ENCODE measurements around the gene PARD3.

Gene PARD3

DNA sequence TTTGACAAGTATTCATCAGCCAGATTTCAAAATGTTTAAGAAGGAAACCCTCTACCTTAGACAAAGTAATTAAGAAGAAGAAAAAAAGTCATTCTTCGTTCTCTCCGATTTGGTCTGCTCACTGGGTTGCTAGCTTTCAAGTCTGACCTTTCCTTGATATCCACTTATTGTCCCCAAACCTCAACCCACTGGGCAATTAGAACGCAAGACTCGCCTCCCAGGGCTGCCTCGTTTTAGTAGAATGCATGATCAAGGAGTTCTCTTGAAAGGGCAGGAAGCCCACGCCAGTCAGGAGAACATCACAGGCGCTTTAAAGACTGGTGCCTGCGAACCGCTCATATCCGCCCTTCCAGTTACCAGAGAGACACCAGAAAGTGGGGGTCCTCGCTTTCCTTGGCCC, 637.7 kb downstream of the PARD3 start:
- no peak for DNase-seq (ENCODE audit: low read depth in 1 of 2, low spot score in 1 of 2)

GRCh38 chr10:34176351-34176750, 638.7 kb downstream of the PARD3 start:
- DNase-seq (ENCODE audit: low read depth in 1 of 2, low spot score in 1 of 2): no peak

- no peak for DNase-seq (ENCODE audit: low read depth in 1 of 2, low spot score in 1 of 2)
Measured at GRCh38 chr10:34175121-34175520, 640.0 kb downstream of the PARD3 start.

GRCh38 chr10:34172936-34173533, 642.1 kb downstream of the PARD3 start:
- DNase-seq (ENCODE audit: low read depth in 1 of 2, low spot score in 1 of 2): no peak

DNA sequence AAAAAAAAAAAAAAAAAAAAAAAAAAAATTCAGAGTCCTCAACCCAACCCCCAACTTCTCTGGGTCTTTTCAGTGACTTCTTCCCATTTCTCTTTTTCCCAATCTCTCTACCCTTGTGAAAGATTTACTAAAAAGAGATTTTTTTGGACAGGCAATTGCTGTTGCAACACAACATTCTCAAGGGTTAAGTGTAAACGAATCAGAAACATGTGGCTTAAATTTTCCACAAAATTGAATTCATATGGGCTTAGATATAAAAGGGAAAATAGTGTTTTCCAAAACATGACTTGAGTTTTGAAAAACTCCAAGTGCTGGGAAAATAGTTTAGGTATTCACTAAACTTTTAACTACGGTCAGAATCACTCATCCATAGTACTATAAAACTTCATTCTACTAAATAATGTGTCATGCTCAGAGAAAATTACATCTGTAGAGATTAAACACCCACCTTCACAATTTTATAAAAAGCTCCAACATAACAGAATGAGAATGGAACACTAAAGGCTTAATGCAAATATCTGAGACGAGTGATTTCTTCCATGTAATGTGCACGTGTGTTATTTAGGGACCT, 643.1 kb downstream of the PARD3 start:
- DNase-seq (ENCODE audit: low read depth in 1 of 2, low spot score in 1 of 2): no peak

- no peak for DNase-seq (ENCODE audit: low read depth in 1 of 2, low spot score in 1 of 2)
Measured at GRCh38 chr10:34169677-34170076, 645.4 kb downstream of the PARD3 start.

DNA sequence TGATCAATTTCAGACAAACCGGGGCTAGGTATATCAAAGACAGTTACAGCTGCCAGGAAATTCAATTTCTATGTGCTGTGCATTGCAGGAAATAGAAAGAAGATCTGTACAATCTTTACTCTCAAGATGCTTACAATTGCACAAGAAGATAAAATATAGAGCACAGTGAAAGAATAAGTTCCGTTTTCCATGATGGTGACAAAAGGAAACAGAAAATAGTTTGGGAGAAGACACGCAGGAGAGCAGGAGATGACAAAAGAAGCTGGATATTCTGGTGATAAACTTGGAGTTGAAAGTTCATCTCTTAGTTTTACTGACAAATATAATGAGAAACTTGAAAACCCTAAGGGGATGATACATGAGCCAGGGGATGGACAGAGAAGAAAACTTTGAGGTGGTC, 646.0 kb downstream of the PARD3 start:
- DNase-seq (ENCODE audit: low read depth in 1 of 2, low spot score in 1 of 2): no peak

GRCh38 chr10:34168439-34168838, 646.7 kb downstream of the PARD3 start:
- DNase-seq (ENCODE audit: low read depth in 1 of 2, low spot score in 1 of 2): no peak

DNA sequence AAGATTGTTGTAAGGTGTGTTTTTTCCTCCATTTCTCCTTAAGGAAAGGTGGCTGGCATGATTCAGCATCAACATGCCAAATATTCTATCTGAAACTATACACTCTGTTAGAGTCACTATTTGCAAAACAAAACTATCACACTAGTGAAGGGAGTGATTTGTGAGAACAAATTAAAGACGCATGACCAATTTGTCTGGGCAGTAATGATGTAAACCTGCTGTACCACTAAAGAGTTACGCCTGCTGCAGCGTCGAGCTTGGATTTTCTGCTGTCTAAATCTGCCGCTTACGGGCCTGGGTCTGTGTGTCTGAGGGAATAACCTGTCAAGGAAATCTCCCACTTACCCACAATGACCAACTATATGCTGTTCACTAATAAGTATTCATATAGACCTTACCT, 648.3 kb downstream of the PARD3 start:
- no peak for DNase-seq (ENCODE audit: low read depth in 1 of 2, low spot score in 1 of 2)

DNA sequence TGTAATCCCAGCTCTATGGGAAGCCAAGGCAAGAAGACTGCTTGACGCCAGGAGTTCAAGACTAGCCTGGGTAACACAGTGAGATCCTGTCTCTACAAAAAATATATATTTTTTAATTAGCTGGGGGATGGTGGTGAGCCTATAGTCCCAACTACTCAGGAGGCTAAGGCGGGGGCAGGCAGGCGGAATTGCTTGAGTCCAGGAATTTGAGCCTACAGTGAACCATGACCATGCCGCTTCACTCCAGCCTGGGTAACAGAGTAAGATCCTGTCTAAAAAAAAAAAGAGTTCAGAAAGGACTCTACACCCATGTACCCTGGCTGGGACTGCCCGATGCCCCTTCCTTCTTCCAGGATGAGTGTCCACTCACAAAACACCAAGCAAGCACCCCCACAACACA, 648.7 kb downstream of the PARD3 start:
- DNase-seq (ENCODE audit: low read depth in 1 of 2, low spot score in 1 of 2): no peak

GRCh38 chr10:34164029-34164428, 651.1 kb downstream of the PARD3 start:
- DNase-seq (ENCODE audit: low read depth in 1 of 2, low spot score in 1 of 2): no peak

DNA sequence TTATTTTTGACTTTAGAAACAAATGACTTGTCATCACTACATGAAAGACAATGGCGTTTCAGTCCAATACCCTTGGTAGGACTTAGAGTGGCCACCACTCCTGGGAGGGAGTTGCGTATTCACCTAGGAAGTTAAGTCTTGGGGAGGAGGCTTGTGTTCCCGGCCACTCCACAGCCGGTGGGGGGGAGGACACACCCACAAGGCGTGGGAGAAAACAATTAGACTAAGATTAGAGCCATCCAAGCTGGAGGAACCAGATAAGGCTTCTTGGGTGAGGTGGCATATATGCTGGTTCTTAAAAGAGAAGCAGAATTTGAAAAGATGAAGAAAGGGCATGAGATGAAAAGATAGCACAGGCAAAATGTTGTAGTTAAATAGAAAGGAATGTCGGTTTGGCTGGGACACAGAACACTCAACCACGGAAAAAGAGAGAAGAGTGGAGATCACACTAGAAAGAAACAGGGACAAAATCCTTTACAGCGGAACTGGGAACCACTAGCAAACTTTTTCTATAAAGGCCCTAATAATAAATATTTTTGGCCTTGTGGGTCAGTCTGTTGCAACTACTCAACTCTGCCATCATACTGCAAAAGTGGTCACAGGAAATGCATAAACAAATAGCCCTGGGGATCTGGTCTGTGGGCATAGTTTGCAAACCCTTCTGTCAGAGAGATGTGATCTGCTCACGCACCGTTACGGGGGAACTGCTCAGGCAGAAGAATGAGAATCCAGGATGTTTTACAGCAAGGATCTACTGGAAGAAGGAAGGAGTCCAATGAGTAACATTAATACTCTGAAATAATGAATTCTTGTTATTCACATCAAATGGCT, 651.8 kb downstream of the PARD3 start:
- DNase-seq (ENCODE audit: low read depth in 1 of 2, low spot score in 1 of 2): no peak

DNA sequence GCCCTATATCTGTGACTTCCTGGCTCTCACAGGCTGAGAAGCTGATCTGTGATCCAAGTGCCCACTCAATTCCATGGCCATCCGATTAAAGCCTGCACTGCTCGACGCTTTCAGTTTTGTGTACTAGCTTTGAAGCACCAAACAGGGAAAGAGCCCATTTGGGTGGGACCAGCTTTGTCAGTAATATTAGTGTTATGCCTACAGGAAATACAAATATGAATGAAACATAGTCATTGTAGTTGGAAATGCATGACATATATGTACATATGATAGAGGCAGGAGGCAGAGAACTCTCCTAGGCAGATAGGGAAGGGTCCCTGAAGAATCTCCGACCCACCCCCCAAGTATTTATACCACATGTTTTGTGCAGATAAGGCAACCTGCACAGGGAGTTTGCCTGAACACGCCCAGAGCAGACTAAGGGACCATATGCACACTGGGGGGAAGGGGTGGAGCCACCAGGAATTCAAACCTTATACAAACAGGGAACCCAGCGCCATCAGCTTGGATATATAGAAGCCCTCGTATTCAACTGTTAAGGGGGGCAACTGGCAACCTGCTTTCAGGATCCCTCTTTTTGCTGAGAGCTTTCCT, 653.2 kb downstream of the PARD3 start:
- DNase-seq (ENCODE audit: low read depth in 1 of 2, low spot score in 1 of 2): no peak

GRCh38 chr10:34160595-34160994, 654.5 kb downstream of the PARD3 start:
- no peak for DNase-seq (ENCODE audit: low read depth in 1 of 2, low spot score in 1 of 2)

- DNase-seq (ENCODE audit: low read depth in 1 of 2, low spot score in 1 of 2): no peak
Measured at GRCh38 chr10:34157501-34157900, 657.6 kb downstream of the PARD3 start.

GRCh38 chr10:34156781-34157425, 658.2 kb downstream of the PARD3 start:
- no peak for DNase-seq (ENCODE audit: low read depth in 1 of 2, low spot score in 1 of 2)

- DNase-seq (ENCODE audit: low read depth in 1 of 2, low spot score in 1 of 2): no peak
Measured at GRCh38 chr10:34155812-34156211, 659.3 kb downstream of the PARD3 start.

GRCh38 chr10:34154383-34154900, 660.7 kb downstream of the PARD3 start:
- DNase-seq (ENCODE audit: low read depth in 1 of 2, low spot score in 1 of 2): no peak

DNA sequence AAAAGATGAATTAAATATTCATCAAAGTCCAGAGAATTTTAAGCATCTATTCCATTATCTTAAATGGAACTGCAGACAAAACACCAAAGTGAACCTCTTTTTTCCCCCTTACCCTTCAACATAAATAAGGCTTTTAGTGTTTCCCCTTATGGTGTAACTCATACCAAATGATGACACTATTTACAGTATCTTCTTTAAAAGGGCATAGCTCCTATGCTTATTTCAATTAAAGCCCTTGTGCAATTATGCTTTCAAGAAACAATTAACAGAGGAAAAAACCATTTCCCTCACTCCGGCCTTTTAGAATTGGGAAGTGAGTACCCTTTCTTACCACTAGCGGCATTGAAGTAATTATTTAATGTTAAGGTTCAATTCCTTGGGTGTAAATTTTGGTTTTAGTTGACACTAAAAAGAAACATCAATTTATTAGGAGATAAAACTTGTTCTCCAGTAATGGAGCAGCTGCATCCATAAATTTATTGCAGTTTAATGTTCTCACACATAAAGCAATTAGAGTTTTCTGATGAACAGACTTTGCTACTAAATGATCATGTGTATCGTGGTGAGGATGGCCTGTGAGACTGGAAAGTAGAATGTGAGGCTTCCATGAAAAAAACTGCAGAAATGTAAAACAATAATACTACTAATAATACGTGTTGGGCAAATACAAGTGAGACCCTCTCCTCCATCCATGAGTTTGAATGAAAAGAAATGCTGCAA, 661.3 kb downstream of the PARD3 start:
- no peak for DNase-seq (ENCODE audit: low read depth in 1 of 2, low spot score in 1 of 2)

- DNase-seq (ENCODE audit: low read depth in 1 of 2, low spot score in 1 of 2): no peak
Measured at GRCh38 chr10:34152434-34152833, 662.7 kb downstream of the PARD3 start.

DNA sequence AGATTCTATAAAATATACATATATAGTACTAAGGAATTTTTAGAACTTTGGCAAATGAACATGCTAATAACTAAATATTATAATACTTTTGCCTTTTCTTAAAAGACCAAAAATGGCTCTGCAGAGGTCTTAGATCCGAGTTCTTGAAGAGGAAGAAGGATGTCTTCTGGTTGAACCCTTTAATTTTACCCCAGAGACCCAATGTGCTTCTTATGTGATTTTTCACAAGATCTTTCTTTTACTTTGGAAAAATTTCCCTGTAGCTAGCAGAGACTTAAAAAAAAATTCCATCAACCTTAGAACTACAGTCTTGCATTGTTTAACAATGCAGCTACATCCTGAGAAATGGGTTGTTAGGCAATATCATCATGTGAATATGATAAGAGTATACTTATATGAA, 663.2 kb downstream of the PARD3 start:
- DNase-seq (ENCODE audit: low read depth in 1 of 2, low spot score in 1 of 2): no peak
